Measurements from ENCODE around the gene SUGCT.

DNA sequence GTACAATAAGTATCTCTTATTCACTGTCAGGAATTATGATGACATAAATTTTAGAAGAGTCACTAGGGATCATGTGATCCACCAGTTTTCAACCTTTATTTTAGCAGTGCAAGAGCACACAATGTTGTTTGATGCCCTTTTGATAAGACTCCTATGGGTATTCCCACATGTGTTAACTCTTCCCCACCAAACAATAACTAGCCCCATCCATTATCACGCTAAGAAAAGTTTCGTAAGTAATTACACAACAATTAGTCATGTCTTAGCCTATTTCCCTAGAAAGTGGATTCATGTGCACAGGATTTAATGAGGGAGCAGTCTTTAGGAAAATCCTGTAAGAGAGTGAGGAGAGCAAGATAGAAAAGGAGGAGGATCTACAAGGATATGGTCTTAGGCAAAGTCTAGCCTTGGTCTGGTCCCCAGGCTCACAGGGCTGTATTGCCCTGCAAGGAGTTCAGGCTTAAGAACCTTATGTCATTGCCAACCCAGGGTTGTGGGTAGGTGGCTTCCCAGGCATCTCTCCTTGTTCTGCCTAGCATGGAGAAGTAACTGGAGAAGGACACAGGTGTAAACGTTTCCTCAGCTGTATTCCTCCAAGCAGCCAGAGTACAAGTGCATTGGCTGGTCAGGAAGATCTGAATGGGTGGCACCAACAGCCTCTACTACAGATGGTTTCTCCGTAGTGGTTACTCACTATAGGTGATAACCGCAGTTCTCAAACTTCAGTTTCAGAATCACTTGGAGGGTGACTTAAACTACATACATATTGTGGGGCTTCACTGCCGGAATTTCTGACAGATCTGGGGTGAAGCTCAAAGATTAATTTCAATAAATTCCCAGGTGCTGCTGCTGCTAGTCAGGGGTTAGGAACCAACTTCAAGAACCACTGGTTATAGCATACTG is 574.5 kb downstream of the SUGCT start:
- TF ChIP-seq CTCF (IDR thresholded peaks at IDR 0.05) = no peak
- no peak for TF ChIP-seq EP300 (IDR thresholded peaks at IDR 0.05)
- no peak for TF ChIP-seq POLR2A (IDR thresholded peaks at IDR 0.05; ENCODE audit: low read depth)
- no peak for TF ChIP-seq POLR2AphosphoS5 (IDR thresholded peaks at IDR 0.05)

Data from esophagus muscularis mucosa (tissue), 4 donors.